Neuronal stem cell (in vitro differentiated cells): ENCODE data around the gene ERC1.
A peak's percentile ranks its signal among the peaks of the same experiment; 100 is the strongest.

Source experiments
- DNase-seq: peaks from one replicate; pipeline ENCODE4 v3.0.0-alpha.2; 2013; ENCODE audit warnings: low spot score
- H2AFZ ChIP-seq: one replicate; pipeline ENCODE4 v1.6.1; 2013; ENCODE audit warnings: mild to moderate bottlenecking, low read length, inconsistent platforms
- H2AK5ac ChIP-seq: 2 replicates; pipeline ENCODE4 v1.6.1; 2013; ENCODE audit warnings: low read depth, mild to moderate bottlenecking, inconsistent platforms, low read length, moderate library complexity, mixed read lengths
- H2BK120ac ChIP-seq: 2 replicates; pipeline ENCODE4 v1.6.1; 2013; ENCODE audit warnings: low read depth, mild to moderate bottlenecking, inconsistent platforms, low read length, moderate library complexity, mixed read lengths
- H2BK12ac ChIP-seq: one replicate; pipeline ENCODE4 v1.6.1; 2013; ENCODE audit warnings: low read length, inconsistent platforms
- H2BK15ac ChIP-seq: 2 replicates; pipeline ENCODE4 v1.6.1; 2013; ENCODE audit warnings: mild to moderate bottlenecking, low read length, inconsistent platforms, mixed read lengths
- H2BK5ac ChIP-seq: one replicate; pipeline ENCODE4 v1.6.1; 2013; ENCODE audit warnings: inconsistent platforms, mild to moderate bottlenecking, low read length, moderate library complexity
- H3K14ac ChIP-seq: one replicate; pipeline ENCODE4 v1.6.1; 2013; ENCODE audit warnings: low read length, inconsistent platforms
- H3K18ac ChIP-seq: 2 replicates; pipeline ENCODE4 v1.6.1; 2013; ENCODE audit warnings: low read length, inconsistent platforms
- H3K23ac ChIP-seq: 2 replicates; pipeline ENCODE4 v1.6.1; 2013; ENCODE audit warnings: low read depth, mild to moderate bottlenecking, mixed read lengths, low read length, inconsistent platforms; ENCODE audit not compliant: poor library complexity
- H3K27ac ChIP-seq: replicated peaks from 3 replicates; pipeline ENCODE4 v1.5.1; 2013; ENCODE audit warnings: low read length, inconsistent platforms
- H3K27me3 ChIP-seq, 3 experiments: 2 replicates each; pipeline ENCODE4 v1.6.1; 2013; ENCODE audit warnings: low read length in 3 of 3, mild to moderate bottlenecking in 2 of 3, inconsistent platforms in 1 of 3, low read depth in 1 of 3, mixed read lengths in 1 of 3, moderate library complexity in 1 of 3; ENCODE audit not compliant: control insufficient read depth in 3 of 3, insufficient read depth in 3 of 3
- H3K36me3 ChIP-seq, 2 donors: replicated peaks in 1 of 2; 2 replicates each; pipeline ENCODE4 v1.6.1; 2013; ENCODE audit warnings: low read length in 2 of 2; ENCODE audit not compliant: control insufficient read depth in 2 of 2, insufficient read depth in 2 of 2
- H3K4ac ChIP-seq: 2 replicates; pipeline ENCODE4 v1.6.1; 2013; ENCODE audit warnings: inconsistent platforms, mild to moderate bottlenecking, low read length, moderate library complexity
- H3K4me1 ChIP-seq, 2 donors: 1 replicate in 1 of 2; 2 replicates in 1 of 2; pipeline ENCODE4 v1.6.1; 2013; ENCODE audit warnings: low read length in 2 of 2, low read depth in 1 of 2; ENCODE audit not compliant: control insufficient read depth in 2 of 2, insufficient read depth in 1 of 2
- H3K4me2 ChIP-seq: one replicate; pipeline ENCODE4 v1.6.1; 2013; ENCODE audit warnings: mild to moderate bottlenecking, low read length, inconsistent platforms; ENCODE audit not compliant: insufficient read depth, poor library complexity, severe bottlenecking
- H3K4me3 ChIP-seq, 2 donors: 2 replicates each; pipeline ENCODE4 v1.5.1; 2013; ENCODE audit warnings: low read length in 2 of 2, mild to moderate bottlenecking in 2 of 2, inconsistent platforms in 1 of 2, moderate library complexity in 1 of 2
- H3K79me1 ChIP-seq: one replicate; pipeline ENCODE4 v1.6.1; 2013; ENCODE audit warnings: low read depth, mild to moderate bottlenecking, inconsistent platforms, low read length, moderate library complexity
- H3K9ac ChIP-seq: one replicate; pipeline ENCODE4 v1.6.1; 2013; ENCODE audit warnings: mild to moderate bottlenecking, low read depth, low read length, inconsistent platforms; ENCODE audit not compliant: poor library complexity
- H3K9me3 ChIP-seq, 2 donors: replicated peaks in 1 of 2; 2 replicates each; pipeline versions ENCODE3 to v1.6.1; 2013; ENCODE audit warnings: low read length in 2 of 2, mild to moderate bottlenecking in 2 of 2, inconsistent platforms in 1 of 2, low read depth in 1 of 2, mixed read lengths in 1 of 2, moderate library complexity in 1 of 2; ENCODE audit not compliant: control insufficient read depth in 2 of 2, insufficient read depth in 1 of 2
- H4K8ac ChIP-seq: one replicate; pipeline ENCODE4 v1.6.1; 2013; ENCODE audit warnings: low read depth, mild to moderate bottlenecking, inconsistent platforms, low read length, moderate library complexity
- H4K91ac ChIP-seq: one replicate; pipeline ENCODE4 v1.6.1; 2013; ENCODE audit warnings: low read length, low read depth, mild to moderate bottlenecking, inconsistent platforms; ENCODE audit not compliant: poor library complexity
- WGBS, 2 donors: extraction: QIAGEN DNeasy Blood & Tissue Kit; methylation state at CpG; one replicate each; pipeline ENCODE4 v1.1.7; 2013; ENCODE audit warnings: missing lambda C conversion rate in 2 of 2, mixed read lengths in 1 of 2; ENCODE audit not compliant: insufficient read length in 2 of 2, insufficient replicate concordance in 1 of 2; ENCODE audit errors: extremely low coverage in 2 of 2; 5-methylcytosine and 5-hydroxymethylcytosine counted together

Gene ERC1

DNA sequence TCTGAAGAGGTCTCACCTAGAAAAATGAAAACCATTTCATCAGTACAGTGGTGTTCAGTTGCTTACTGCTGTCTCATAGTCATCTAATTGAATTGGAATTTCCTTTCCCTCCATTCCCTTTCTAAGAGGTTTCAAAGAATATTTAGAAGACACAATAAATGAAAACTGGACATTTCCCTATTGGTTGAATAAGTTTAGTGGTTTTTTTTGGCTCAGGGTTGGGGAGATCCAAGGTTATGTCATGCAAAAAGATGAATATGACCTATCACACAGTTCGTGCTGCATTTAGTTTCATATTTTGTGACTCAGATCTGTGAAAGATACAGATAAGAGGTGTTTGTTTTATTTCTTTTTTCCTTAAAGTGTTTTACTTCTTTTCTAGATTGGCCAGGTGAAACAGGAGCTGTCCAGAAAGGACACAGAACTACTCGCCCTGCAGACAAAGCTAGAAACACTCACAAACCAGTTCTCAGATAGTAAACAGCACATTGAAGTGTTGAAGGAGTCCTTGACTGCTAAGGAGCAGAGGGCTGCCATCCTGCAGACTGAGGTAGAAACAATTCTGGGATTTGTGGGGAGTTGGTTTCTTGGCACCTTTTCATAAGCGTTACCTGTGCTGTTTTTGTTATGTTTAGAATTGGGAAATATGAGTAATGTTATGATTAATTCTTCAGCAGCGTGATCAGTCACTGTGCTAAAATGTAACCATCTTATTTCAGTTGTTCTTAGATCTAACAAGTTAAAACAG, 124.6 kb downstream of the ERC1 start:
- no peak for DNase-seq
- Histone ChIP-seq H2AFZ (no peak overlapping the region), H4K91ac (no peak overlapping the region), H2BK120ac (no peak overlapping the region), H3K18ac (no peak overlapping the region), H4K8ac (no peak overlapping the region), H3K4me3 (no peak overlapping the region), H2AK5ac (no peak overlapping the region), H2BK12ac (no peak overlapping the region), H3K4ac (no peak overlapping the region), H3K36me3 (peaks cover 0 to 2% of the 10 kb centered on the region in 2 donors), H3K9ac (no peak overlapping the region), H3K9me3 (no peaks in the 10 kb centered on the region), H2BK5ac (no peak overlapping the region), H3K4me2 (no peak overlapping the region), H3K4me1 (peaks cover 0 to 3% of the 10 kb centered on the region in 2 donors), H3K27ac (no peak overlapping the region), H3K27me3 (peaks cover 0 to under 1% (median 0%) of the 10 kb centered on the region in 3 experiments), H2BK15ac (no peak overlapping the region), H3K23ac (no peak overlapping the region), H3K14ac (no peak overlapping the region), H3K79me1 (no peaks in the 10 kb centered on the region)
- WGBS, 2 donors = no CpG with 5 or more reads among the region's 4 CpGs

DNA sequence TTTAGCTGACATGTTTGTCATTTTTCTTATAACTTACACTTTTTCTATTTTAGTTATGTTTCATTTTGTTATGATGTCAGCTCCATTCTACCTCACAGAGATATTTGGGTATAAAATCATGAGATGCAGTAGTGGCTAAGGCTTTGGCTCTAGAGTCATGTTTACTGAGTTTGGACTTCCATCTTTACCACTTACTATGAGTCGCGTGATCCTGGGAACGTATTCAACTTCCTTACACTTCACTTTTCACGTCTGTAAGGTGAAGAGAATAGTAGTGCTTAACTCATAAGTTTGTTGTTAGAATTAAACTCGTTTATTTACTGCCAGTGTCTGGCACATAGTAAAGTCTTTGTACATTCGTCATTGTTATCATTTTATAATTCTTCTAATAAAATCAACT, 126.3 kb downstream of the ERC1 start:
- DNase-seq = no peak
- Histone ChIP-seq H3K18ac (no peak overlapping the region), H3K36me3 (no peaks in the 10 kb centered on the region), H3K4me2 (no peak overlapping the region), H2AK5ac (no peak overlapping the region), H3K4me1 (peaks cover 0 to 4% of the 10 kb centered on the region in 2 donors), H2BK12ac (no peak overlapping the region), H2BK120ac (no peak overlapping the region), H2BK15ac (no peak overlapping the region), H3K79me1 (no peaks in the 10 kb centered on the region), H4K91ac (no peak overlapping the region), H3K9me3 (no peaks in the 10 kb centered on the region), H3K4ac (no peak overlapping the region), H3K9ac (no peak overlapping the region), H3K23ac (no peak overlapping the region), H4K8ac (no peak overlapping the region), H3K4me3 (no peak overlapping the region), H3K14ac (no peak overlapping the region), H3K27me3 (peaks cover 0 to 2% (median 0%) of the 10 kb centered on the region in 3 experiments), H2AFZ (no peak overlapping the region), H2BK5ac (no peak overlapping the region), H3K27ac (peak overlapping the region; percentile 49)
- WGBS, 2 donors = no CpG with 5 or more reads among the region's 6 CpGs

GRCh38 chr12:1117970-1118563, 127.0 kb downstream of the ERC1 start:
- Histone ChIP-seq H3K36me3 (no peaks in the 10 kb centered on the region), H2AFZ (no peak overlapping the region), H4K8ac (no peak overlapping the region), H3K9ac (no peak overlapping the region), H3K79me1 (no peaks in the 10 kb centered on the region), H3K4me2 (no peak overlapping the region), H2BK120ac (no peak overlapping the region), H3K4ac (no peak overlapping the region), H2AK5ac (no peak overlapping the region), H3K14ac (no peak overlapping the region), H3K27me3 (peaks cover 0 to 2% (median 0%) of the 10 kb centered on the region in 3 experiments), H3K23ac (no peak overlapping the region), H2BK5ac (no peak overlapping the region), H3K4me1 (peaks cover 0 to 4% of the 10 kb centered on the region in 2 donors), H2BK15ac (no peak overlapping the region), H4K91ac (no peak overlapping the region), H3K27ac (no peak overlapping the region), H3K9me3 (no peaks in the 10 kb centered on the region), H3K4me3 (no peak overlapping the region), H3K18ac (no peak overlapping the region), H2BK12ac (no peak overlapping the region)
- WGBS, 2 donors = no CpG with 5 or more reads among the region's 5 CpGs
- peak; percentile 71 for DNase-seq

DNA sequence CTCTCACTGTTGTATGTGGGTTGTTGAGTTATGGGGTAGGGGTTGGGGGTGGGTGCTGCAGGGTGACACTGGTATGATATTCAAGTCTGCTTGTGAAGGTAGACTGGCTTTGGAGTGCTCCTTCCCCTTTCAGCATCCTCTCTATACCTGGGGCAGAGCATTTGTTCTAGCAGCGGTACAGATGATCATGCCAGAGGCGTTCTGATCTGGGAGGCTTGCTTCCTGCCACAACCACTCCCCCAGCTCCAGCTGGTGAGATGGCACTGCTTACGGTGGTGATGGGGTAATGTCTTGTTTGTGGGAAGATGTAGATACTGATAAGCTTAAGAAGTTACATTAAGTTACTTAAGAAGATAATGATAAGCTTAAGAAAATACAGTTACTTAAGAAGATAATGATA, 131.8 kb downstream of the ERC1 start:
- DNase-seq = no peak
- WGBS, 2 donors = no CpG with 5 or more reads among the region's 3 CpGs

More for the DNA sequence above, 131.8 kb downstream of the ERC1 start:
- H3K4me2 ChIP-seq = no peak overlapping the region
- H3K9me3 ChIP-seq = no peaks in the 10 kb centered on the region
- peaks cover 0 to 2% (median 0%) of the 10 kb centered on the region in 3 experiments for H3K27me3 ChIP-seq
- no peak overlapping the region for H2BK12ac ChIP-seq
- H4K8ac ChIP-seq = peak overlapping the region; percentile 65
- H3K4ac ChIP-seq = no peak overlapping the region
- peaks cover 0 to 4% of the 10 kb centered on the region in 2 donors for H3K4me1 ChIP-seq
- H2BK120ac ChIP-seq = no peak overlapping the region
- H2AK5ac ChIP-seq = no peak overlapping the region
- no peaks in the 10 kb centered on the region for H3K79me1 ChIP-seq
- no peak overlapping the region for H2BK15ac ChIP-seq
- no peak overlapping the region for H2AFZ ChIP-seq
- H4K91ac ChIP-seq = no peak overlapping the region
- H3K9ac ChIP-seq = no peak overlapping the region
- no peak overlapping the region for H3K4me3 ChIP-seq
- no peak overlapping the region for H3K14ac ChIP-seq
- H3K18ac ChIP-seq = no peak overlapping the region
- no peaks in the 10 kb centered on the region for H3K36me3 ChIP-seq
- no peak overlapping the region for H2BK5ac ChIP-seq
- no peak overlapping the region for H3K27ac ChIP-seq
- no peak overlapping the region for H3K23ac ChIP-seq
